SK-N-MC (cell line): ENCODE data around the gene CCDC187.

Experiments used
- DNase-seq: peaks from one replicate; pipeline ENCODE4 v3.0.0-alpha.2; 2011; ENCODE audit warnings: low read depth, low spot score
- H3K27ac ChIP-seq: fragments of 200-600 bp; sonication (generic); 2 replicates; pipeline ENCODE4 v1.5.1; 2016; ENCODE audit warnings: mixed run types
- H3K36me3 ChIP-seq: fragments of 200-600 bp; sonication (generic); 2 replicates; pipeline ENCODE4 v1.6.1; 2017; ENCODE audit warnings: antibody characterized with exemption, low read length, mixed read lengths; ENCODE audit not compliant: insufficient read depth
- H3K4me3 ChIP-seq: fragments of 200-600 bp; sonication (generic); 2 replicates; pipeline ENCODE4 v1.5.1; 2016
- H3K9ac ChIP-seq: fragments of 200-600 bp; sonication (generic); 2 replicates; pipeline ENCODE4 v1.8.0; 2017; ENCODE audit warnings: mixed run types, mixed read lengths; ENCODE audit not compliant: insufficient read length
- H3K9me3 ChIP-seq: fragments of 200-600 bp; sonication (generic); 2 replicates; pipeline ENCODE4 v1.6.1; 2017; ENCODE audit warnings: low read depth, mild to moderate bottlenecking, antibody characterized with exemption, low read length, moderate library complexity, mixed read lengths
- EZH2 ChIP-seq: fragments of 200-600 bp; sonication (generic); IDR thresholded peaks from one replicate; pipeline ENCODE4 v1.6.1; 2017; ENCODE audit warnings: antibody characterized with exemption
- FOXP2 ChIP-seq: optimal IDR thresholded peaks from 2 replicates; pipeline ENCODE3; 2011; ENCODE audit warnings: mild to moderate bottlenecking, moderate library complexity; ENCODE audit not compliant: insufficient read depth; ENCODE audit errors: extremely low read length, control extremely low read depth
- POLR2AphosphoS5 ChIP-seq: IDR thresholded peaks from 2 replicates; pipeline ENCODE4 v1.6.1; 2012; ENCODE audit warnings: mild to moderate bottlenecking, low read depth, low read length, borderline replicate concordance

The CCDC187 gene

GRCh38 chr9:136289651-136290507 lies 14.0 kb downstream of the CCDC187 start:
- no peak for DNase-seq
- no peaks in the 10 kb centered on the region for H3K36me3 ChIP-seq
- no peaks in the 10 kb centered on the region for H3K9me3 ChIP-seq
- TF ChIP-seq EZH2 (no peak), FOXP2 (no peak), POLR2AphosphoS5 (no peak)
- H3K4me3 ChIP-seq: no peak overlapping the region
- no peak overlapping the region for H3K27ac ChIP-seq
- H3K9ac ChIP-seq: no peak overlapping the region

- Histone ChIP-seq H3K27ac (no peak overlapping the region), H3K4me3 (no peak overlapping the region), H3K36me3 (no peaks in the 10 kb centered on the region), H3K9me3 (no peaks in the 10 kb centered on the region), H3K9ac (no peak overlapping the region)
- no peak for TF ChIP-seq EZH2
- no peak for TF ChIP-seq POLR2AphosphoS5
- no peak for TF ChIP-seq FOXP2
- no peak for DNase-seq
These were observed 15.7 kb downstream of the CCDC187 start for GRCh38 chr9:136287960-136288753.

GRCh38 chr9:136286987-136287379 lies 16.9 kb downstream of the CCDC187 start:
- Histone ChIP-seq H3K9me3 (no peaks in the 10 kb centered on the region), H3K36me3 (no peaks in the 10 kb centered on the region), H3K4me3 (no peak overlapping the region), H3K27ac (no peak overlapping the region), H3K9ac (no peak overlapping the region)
- no peak for DNase-seq
- no peak for TF ChIP-seq FOXP2
- no peak for TF ChIP-seq POLR2AphosphoS5
- TF ChIP-seq EZH2: no peak

GRCh38 chr9:136286359-136286986 lies 17.4 kb downstream of the CCDC187 start:
- H3K9me3 ChIP-seq: no peaks in the 10 kb centered on the region
- no peak overlapping the region for H3K4me3 ChIP-seq
- TF ChIP-seq FOXP2 (no peak), EZH2 (no peak), POLR2AphosphoS5 (no peak)
- no peaks in the 10 kb centered on the region for H3K36me3 ChIP-seq
- DNase-seq: no peak
- H3K27ac ChIP-seq: no peak overlapping the region
- no peak overlapping the region for H3K9ac ChIP-seq

GRCh38 chr9:136285501-136286358 lies 18.2 kb downstream of the CCDC187 start:
- no peak overlapping the region for H3K9ac ChIP-seq

GRCh38 chr9:136284951-136285350 lies 18.9 kb downstream of the CCDC187 start:
- no peak overlapping the region for H3K9ac ChIP-seq
- H3K4me3 ChIP-seq: no peak overlapping the region
- no peak for DNase-seq
- no peaks in the 10 kb centered on the region for H3K9me3 ChIP-seq
- no peaks in the 10 kb centered on the region for H3K36me3 ChIP-seq
- H3K27ac ChIP-seq: no peak overlapping the region
- TF ChIP-seq EZH2 (no peak), POLR2AphosphoS5 (no peak), FOXP2 (no peak)

More at GRCh38 chr9:136285501-136286358, 18.2 kb downstream of the CCDC187 start:
- no peak overlapping the region for H3K27ac ChIP-seq
- TF ChIP-seq POLR2AphosphoS5 (no peak), EZH2 (no peak)
- H3K36me3 ChIP-seq: no peaks in the 10 kb centered on the region
- no peaks in the 10 kb centered on the region for H3K9me3 ChIP-seq
- no peak overlapping the region for H3K4me3 ChIP-seq
- DNase-seq: no peak

- Histone ChIP-seq H3K36me3 (no peaks in the 10 kb centered on the region), H3K9ac (no peak overlapping the region), H3K27ac (no peak overlapping the region), H3K9me3 (no peaks in the 10 kb centered on the region), H3K4me3 (no peak overlapping the region)
- DNase-seq: no peak
- TF ChIP-seq POLR2AphosphoS5: no peak
- TF ChIP-seq EZH2: no peak
- TF ChIP-seq FOXP2: no peak
These were observed 19.6 kb downstream of the CCDC187 start for GRCh38 chr9:136284311-136284710.
